Breast epithelium (tissue), 3 donors: ENCODE measurements around the gene PISD.

ENCODE experiments used
- POLR2A ChIP-seq: fragments of 450-650 bp; IDR thresholded peaks from one replicate; pipeline ENCODE4 v1.6.1; 2016; ENCODE audit warnings: antibody characterized with exemption, mild to moderate bottlenecking, moderate library complexity
- POLR2AphosphoS5 ChIP-seq, 3 donors: sonication (generic); formaldehyde crosslinking; IDR thresholded peaks; one replicate each; pipeline ENCODE4 v1.6.1; 2017; ENCODE audit warnings: antibody characterized with exemption in 3 of 3
- TF ChIP-seq, protein P1 (sequence below), 3 donors: fragments of 450-650 bp; IDR thresholded peaks; one replicate each; pipeline ENCODE4 v1.5.1; 2016 to 2017; ENCODE audit warnings: antibody characterized with exemption in 3 of 3, mild to moderate bottlenecking in 3 of 3, moderate library complexity in 3 of 3

DNA sequence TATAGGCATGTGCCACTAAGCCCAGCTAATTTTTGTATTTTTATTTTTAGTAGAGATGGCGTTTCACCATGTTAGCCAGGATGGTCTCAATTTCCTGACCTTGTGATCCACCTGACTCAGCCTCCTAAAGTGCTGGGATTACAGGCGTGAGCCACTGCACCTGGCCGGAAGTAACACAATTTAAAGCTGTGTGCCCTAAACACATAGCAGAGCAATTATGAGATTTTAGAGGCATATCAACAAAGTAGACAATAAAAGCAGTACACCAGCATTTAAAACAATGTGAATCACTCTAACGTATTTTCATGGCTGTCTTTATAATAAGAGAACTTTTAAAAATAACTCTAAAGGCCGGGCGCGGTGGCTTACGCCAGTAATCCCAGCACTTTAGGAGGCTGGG is 45.5 kb upstream of the PISD start:
- no peak for TF ChIP-seq POLR2AphosphoS5 (IDR thresholded peaks at IDR 0.05)
- TF ChIP-seq, protein P1, sequence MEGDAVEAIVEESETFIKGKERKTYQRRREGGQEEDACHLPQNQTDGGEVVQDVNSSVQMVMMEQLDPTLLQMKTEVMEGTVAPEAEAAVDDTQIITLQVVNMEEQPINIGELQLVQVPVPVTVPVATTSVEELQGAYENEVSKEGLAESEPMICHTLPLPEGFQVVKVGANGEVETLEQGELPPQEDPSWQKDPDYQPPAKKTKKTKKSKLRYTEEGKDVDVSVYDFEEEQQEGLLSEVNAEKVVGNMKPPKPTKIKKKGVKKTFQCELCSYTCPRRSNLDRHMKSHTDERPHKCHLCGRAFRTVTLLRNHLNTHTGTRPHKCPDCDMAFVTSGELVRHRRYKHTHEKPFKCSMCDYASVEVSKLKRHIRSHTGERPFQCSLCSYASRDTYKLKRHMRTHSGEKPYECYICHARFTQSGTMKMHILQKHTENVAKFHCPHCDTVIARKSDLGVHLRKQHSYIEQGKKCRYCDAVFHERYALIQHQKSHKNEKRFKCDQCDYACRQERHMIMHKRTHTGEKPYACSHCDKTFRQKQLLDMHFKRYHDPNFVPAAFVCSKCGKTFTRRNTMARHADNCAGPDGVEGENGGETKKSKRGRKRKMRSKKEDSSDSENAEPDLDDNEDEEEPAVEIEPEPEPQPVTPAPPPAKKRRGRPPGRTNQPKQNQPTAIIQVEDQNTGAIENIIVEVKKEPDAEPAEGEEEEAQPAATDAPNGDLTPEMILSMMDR (IDR thresholded peaks at IDR 0.05): no peak
- TF ChIP-seq POLR2A: no peak
